Measurements from ENCODE around the gene MSMB. TPM values are rescaled to one million over a fixed set of nuclear protein-coding genes. Genes with fewer than 3 reads are reported as not detected.
A peak's percentile ranks its signal among the peaks of the same experiment; 100 is the strongest.

Gene MSMB
- total and polyA plus RNA-seq, 9 of the 15 experiments (the other 6 are each of a cell fraction or from before 2014, with no cell fraction given) = 0.21 to 0.60 TPM; not detected in 7

DNA sequence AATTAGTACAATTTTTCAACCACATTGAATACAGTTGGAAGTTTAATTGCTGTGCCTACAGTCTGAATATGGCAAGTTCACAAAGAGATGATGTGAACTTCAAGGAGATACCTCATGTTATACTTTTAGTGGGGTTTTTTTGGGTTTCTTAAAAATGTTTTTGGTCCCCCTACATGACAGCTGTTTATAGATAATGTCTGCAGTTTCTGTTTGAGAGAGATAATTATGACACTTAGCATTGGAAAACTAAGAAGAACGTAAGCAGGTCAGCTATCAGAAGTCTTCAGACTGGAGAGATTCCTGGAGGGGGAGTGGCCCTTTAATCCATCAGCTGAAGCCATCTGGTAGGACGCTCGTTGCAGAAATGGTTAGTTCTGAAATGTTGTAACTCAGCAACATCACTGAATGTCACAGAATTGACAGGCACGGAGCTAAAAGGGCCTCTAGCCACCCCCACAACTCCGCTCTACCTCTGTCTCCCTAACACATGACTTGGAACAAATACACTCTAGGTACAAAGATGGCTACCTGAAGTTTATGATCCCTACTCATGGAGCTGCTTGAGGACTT, 44.8 kb downstream of the MSMB start (continued):
- TF ChIP-seq, protein P1, sequence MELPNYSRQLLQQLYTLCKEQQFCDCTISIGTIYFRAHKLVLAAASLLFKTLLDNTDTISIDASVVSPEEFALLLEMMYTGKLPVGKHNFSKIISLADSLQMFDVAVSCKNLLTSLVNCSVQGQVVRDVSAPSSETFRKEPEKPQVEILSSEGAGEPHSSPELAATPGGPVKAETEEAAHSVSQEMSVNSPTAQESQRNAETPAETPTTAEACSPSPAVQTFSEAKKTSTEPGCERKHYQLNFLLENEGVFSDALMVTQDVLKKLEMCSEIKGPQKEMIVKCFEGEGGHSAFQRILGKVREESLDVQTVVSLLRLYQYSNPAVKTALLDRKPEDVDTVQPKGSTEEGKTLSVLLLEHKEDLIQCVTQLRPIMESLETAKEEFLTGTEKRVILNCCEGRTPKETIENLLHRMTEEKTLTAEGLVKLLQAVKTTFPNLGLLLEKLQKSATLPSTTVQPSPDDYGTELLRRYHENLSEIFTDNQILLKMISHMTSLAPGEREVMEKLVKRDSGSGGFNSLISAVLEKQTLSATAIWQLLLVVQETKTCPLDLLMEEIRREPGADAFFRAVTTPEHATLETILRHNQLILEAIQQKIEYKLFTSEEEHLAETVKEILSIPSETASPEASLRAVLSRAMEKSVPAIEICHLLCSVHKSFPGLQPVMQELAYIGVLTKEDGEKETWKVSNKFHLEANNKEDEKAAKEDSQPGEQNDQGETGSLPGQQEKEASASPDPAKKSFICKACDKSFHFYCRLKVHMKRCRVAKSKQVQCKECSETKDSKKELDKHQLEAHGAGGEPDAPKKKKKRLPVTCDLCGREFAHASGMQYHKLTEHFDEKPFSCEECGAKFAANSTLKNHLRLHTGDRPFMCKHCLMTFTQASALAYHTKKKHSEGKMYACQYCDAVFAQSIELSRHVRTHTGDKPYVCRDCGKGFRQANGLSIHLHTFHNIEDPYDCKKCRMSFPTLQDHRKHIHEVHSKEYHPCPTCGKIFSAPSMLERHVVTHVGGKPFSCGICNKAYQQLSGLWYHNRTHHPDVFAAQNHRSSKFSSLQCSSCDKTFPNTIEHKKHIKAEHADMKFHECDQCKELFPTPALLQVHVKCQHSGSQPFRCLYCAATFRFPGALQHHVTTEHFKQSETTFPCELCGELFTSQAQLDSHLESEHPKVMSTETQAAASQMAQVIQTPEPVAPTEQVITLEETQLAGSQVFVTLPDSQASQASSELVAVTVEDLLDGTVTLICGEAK (IDR thresholded peaks at IDR 0.05) = 0 out of 2 replicates have a peak, but pooled peaks have one; percentile 20
- TF ChIP-seq, protein P1 (CRISPR knock-in tag; IDR thresholded peaks at IDR 0.05) = no peak
- TF ChIP-seq ZNF143 (CRISPR knock-in tag; IDR thresholded peaks at IDR 0.05) (no peak), DNMT1 (IDR thresholded peaks at IDR 0.05) (no peak), MCM2 (IDR thresholded peaks at IDR 0.05; ENCODE audit: low read depth) (no peak), TAF7 (tag; IDR thresholded peaks at IDR 0.05) (no peak), ZNF165 (CRISPR knock-in tag; IDR thresholded peaks at IDR 0.05; ENCODE audit: borderline replicate concordance) (no peak), XRCC4 (IDR thresholded peaks at IDR 0.05; ENCODE audit: extremely low read depth, insufficient read depth, insufficient read length) (no peak), ZNF347 (CRISPR knock-in tag; IDR thresholded peaks at IDR 0.05; ENCODE audit: low read depth) (0 out of 2 replicates have a peak, but pooled peaks have one; percentile 9), STAT5A (IDR thresholded peaks at IDR 0.05; ENCODE audit: borderline replicate concordance, low read length) (peak; percentile 100), JUND (IDR thresholded peaks at IDR 0.05; ENCODE audit: borderline replicate concordance, low read depth, low read length) (peak; percentile 86; the same call in 1 of the 2 replicates), JUND (tag; IDR thresholded peaks at IDR 0.05; ENCODE audit: borderline replicate concordance, low read depth, low read length) (peak; percentile 44; the same call in 1 of the 3 replicates), NFXL1 (CRISPR knock-in tag; IDR thresholded peaks at IDR 0.05) (peak; percentile 56; the same call in 1 of the 2 replicates), JUNB (CRISPR knock-in tag; conservative IDR thresholded peaks at IDR 0.05) (no peak), HMG20B (CRISPR knock-in tag; IDR thresholded peaks at IDR 0.05) (no peak), ZNF217 (CRISPR knock-in tag; IDR thresholded peaks at IDR 0.05) (no peak), HOXB6 (CRISPR knock-in tag; IDR thresholded peaks at IDR 0.05; ENCODE audit: borderline replicate concordance) (no peak), ZNF76 (CRISPR knock-in tag; IDR thresholded peaks at IDR 0.05; ENCODE audit: borderline replicate concordance) (peak; percentile 72; the same call in 1 of the 2 replicates)
- TF ChIP-seq, protein P2, sequence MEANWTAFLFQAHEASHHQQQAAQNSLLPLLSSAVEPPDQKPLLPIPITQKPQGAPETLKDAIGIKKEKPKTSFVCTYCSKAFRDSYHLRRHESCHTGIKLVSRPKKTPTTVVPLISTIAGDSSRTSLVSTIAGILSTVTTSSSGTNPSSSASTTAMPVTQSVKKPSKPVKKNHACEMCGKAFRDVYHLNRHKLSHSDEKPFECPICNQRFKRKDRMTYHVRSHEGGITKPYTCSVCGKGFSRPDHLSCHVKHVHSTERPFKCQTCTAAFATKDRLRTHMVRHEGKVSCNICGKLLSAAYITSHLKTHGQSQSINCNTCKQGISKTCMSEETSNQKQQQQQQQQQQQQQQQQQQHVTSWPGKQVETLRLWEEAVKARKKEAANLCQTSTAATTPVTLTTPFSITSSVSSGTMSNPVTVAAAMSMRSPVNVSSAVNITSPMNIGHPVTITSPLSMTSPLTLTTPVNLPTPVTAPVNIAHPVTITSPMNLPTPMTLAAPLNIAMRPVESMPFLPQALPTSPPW (CRISPR knock-in tag; IDR thresholded peaks at IDR 0.05) = peak; percentile 94
